Raji (cell line): ENCODE results near the gene CRAT.

Experiments used
- POLR2A ChIP-seq: IDR thresholded peaks from 2 replicates; pipeline ENCODE4 v1.6.1; 2011; ENCODE audit warnings: low read depth, low read length, control low read depth; ENCODE audit not compliant: insufficient read depth

The CRAT gene

GRCh38 chr9:129126749-129127618 lies 16.4 kb upstream of the CRAT start:
- no peak for TF ChIP-seq POLR2A

- TF ChIP-seq POLR2A: no peak
Observed at GRCh38 chr9:129125478-129125877, 14.9 kb upstream of the CRAT start.

DNA sequence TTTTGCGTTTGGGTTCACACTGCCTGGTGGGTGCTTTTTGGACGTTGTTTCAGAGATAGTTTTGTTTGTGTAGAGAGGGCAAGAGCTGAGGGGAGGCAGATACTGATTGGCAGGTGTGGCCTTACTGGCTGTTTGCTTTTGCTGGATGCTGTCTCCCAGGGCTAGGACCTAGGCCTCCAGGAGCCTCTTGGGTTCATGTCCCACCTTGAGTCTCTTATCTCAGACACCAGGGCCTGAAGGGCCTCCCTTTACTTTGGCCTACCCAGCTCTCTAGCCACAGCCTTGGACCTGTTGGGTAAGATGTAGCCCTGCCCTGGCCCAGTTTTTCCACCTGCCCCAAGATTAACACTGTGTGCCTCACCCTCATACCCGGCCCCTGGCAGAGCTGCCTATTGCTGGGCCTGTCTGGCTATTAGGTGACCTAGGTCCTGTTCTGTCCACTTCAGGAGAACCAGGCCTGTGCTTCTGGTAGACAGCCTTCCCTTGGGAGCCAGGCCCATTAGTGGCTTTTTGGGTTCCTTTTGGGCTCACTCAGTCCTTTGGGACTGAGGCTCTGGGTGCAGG lies 14.0 kb upstream of the CRAT start:
- TF ChIP-seq POLR2A: no peak

DNA sequence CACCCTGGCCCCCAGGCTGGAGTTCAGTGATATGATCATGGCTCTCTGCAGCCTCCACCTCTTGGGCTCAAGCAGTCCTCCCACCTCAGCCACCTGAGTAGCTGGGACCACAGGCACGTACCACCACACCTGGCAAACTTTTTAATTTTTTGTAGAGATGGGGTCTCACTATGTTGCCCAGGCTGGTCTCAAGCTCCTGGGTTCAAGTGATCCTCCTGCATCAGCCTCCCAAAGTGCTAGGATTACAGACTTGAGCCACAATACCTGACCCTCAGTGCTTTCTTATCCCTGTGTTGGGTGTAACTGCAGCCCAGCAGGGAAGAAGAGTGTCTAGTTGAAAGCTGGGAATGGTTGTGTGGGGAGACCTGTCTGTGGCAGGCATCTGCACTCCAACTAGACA lies 11.5 kb upstream of the CRAT start:
- no peak for TF ChIP-seq POLR2A

- no peak for TF ChIP-seq POLR2A
Observed at GRCh38 chr9:129121483-129121882, 10.9 kb upstream of the CRAT start.

- no peak for TF ChIP-seq POLR2A
Observed at GRCh38 chr9:129118799-129119198, 8.2 kb upstream of the CRAT start.

DNA sequence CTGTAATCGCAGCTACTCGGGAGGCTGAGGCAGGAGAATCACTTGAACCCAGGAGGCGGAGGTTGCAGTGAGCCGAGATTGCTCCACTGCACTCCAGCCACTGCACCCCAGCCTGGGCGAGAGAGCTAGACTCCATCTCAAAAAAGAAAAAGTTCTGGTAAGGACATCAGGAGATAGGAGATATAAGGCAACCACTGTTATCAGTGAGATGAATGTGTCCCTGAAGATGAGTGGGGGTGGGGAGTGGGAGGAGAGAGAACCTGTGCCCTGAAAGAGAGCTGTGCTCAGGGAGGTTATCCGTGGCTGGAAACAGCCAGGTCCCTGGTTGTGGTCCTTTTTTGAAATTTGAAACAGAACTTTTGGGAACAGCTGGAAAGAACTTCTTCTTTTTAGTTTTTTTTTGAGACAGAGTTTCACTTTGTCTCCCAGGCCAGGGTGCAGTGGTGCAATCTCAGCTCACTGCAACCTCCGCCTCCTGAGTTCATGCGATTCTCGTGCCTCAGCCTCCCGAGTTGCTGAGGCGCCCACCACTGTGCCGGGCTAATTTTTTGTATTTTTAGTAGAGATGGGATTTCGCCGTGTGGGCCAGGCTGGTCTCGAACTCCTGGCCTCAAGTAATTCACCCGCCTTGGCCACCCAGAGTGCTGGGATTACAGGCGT lies 3.2 kb upstream of the CRAT start:
- TF ChIP-seq POLR2A: no peak

DNA sequence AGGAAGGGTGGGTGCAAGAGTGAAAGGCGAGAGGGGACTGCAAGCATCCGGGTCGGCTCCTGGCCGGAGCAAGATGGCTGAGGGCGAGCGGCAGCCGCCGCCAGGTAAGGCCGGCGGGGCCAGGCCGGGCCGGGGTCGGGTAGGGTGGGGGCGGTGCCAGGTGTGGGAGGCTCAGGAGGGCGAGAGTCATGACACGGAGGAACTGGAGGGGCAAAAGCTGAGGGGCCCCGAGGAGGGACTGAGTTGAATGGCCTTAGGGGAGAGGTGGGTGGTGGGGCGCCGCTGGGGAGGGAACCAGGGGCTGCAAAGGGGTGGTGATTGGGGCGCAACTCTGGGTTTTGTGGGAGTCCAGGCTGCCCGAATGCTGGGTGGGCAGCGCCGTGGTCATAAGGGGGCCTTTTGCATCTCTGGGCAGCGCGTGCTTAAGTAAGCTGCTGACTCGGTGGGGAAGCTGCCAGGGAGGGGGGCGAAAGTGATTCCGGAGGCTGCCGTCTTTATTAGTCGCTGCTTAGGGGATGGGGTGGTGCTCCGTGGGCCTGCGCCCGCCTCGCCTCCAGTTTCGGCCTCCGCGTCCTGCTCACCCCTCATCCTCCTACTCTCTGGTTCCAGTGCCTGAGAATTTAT lies 1.0 kb upstream of the CRAT start:
- TF ChIP-seq POLR2A: no peak

- TF ChIP-seq POLR2A: no peak
Observed at GRCh38 chr9:129109952-129110739, 447 bp downstream of the CRAT start.

DNA sequence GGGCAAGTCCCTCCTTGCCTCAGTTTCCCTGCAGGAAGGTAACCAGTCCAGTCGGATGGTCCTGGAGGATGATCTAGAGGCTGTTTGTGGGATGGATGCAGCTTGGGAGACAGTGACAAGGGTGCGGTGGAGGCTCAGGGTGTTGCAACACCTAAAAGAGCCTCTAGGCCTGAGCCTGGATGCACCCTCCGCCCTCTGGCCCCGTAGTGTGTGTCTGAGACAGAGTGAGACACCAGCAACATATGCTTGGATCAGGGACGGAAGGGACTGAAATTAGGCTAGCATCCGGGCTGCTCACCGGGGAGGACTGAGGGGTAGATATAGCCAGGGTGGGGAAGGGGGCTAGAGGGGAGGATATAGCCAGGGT lies 1.1 kb downstream of the CRAT start:
- no peak for TF ChIP-seq POLR2A

- no peak for TF ChIP-seq POLR2A
Observed at GRCh38 chr9:129108805-129109536, 1.6 kb downstream of the CRAT start.

DNA sequence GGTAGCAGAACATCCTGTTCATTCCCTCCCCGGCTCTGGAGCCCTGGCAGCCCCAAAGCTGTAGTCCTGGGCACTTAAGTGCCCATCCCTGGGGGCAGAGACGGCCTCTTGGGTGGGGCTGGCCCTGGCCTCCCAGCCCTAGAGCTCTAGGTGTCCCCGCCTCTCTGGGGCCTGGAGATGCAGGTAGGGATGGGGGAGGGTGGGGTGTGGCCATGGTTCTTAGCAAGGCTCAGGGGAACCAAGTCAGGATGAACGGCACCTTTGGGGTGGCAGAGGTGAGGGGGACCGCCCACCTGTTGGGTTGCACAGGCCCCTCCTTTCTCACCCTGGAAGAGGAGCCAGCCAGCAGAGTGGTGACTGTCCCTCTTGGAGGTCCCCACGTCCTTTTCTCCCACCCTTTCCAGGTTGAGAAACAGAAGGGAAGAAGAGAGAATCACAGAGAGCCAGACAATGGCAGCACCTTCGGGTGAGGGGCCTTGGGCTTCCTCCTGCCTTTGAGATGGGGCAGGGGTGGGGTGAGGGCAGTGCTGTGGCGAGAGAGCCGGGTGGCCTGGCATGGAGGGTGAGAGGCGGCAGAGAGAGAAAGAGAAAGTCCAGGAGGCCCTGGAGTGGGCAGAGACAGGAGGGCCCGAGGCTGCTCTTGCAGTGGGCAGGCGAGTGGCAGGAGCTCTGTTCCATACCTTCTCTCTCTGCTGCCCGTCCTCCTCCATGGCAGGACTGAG lies 2.3 kb downstream of the CRAT start:
- no peak for TF ChIP-seq POLR2A

DNA sequence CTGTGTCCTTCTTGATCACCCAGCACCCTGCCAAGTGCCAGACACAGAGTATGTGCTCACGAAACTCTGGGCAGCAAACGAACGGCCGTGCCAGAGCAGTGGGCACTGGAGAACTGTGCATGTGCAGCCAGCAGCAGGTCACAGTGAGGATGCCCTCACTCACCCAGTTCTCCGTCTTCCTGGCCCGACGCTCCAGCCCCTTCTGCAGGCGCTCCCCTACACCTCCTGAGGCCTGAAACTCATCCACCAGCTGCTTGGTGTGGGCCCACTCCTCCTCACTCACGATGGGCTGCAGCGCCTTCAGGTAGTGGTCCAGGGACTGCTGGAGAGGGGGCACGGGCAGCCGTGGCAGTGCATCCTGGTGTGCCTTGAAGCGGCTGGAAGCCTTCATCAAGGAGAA lies 2.9 kb downstream of the CRAT start:
- no peak for TF ChIP-seq POLR2A
